Parathyroid adenoma (tissue), 2 donors: Measurements from ENCODE around the gene TSPAN17.

Experiments
- H2AFZ ChIP-seq: fragments of 300-600 bp; sonication (generic); one replicate; pipeline ENCODE4 v1.7.0; 2017; ENCODE audit warnings: antibody characterized with exemption, mild to moderate bottlenecking
- H3K27ac ChIP-seq: fragments of 300-600 bp; sonication (generic); one replicate; pipeline ENCODE4 v1.7.0; 2017
- H3K27me3 ChIP-seq: fragments of 300-600 bp; sonication (generic); one replicate; pipeline ENCODE4 v1.7.0; 2017; ENCODE audit warnings: low read length; ENCODE audit not compliant: control insufficient read depth, insufficient read depth
- H3K36me3 ChIP-seq: fragments of 300-600 bp; sonication (generic); one replicate; pipeline ENCODE4 v1.7.0; 2017; ENCODE audit warnings: low read length; ENCODE audit not compliant: control insufficient read depth, insufficient read depth
- H3K4me1 ChIP-seq: fragments of 300-600 bp; sonication (generic); one replicate; pipeline ENCODE4 v1.7.0; 2017; ENCODE audit warnings: control low read depth
- H3K4me2 ChIP-seq: fragments of 300-600 bp; sonication (generic); one replicate; pipeline ENCODE4 v1.7.0; 2017; ENCODE audit warnings: low read length
- H3K4me3 ChIP-seq: fragments of 300-600 bp; sonication (generic); one replicate; pipeline ENCODE4 v1.7.0; 2017; ENCODE audit warnings: low read depth, low read length
- H3K79me2 ChIP-seq: fragments of 300-600 bp; sonication (generic); one replicate; pipeline ENCODE4 v1.7.0; 2017; ENCODE audit warnings: control low read depth
- H3K9ac ChIP-seq: fragments of 300-600 bp; sonication (generic); one replicate; pipeline ENCODE4 v1.7.0; 2017; ENCODE audit warnings: mild to moderate bottlenecking
- H3K9me3 ChIP-seq: fragments of 300-600 bp; sonication (generic); one replicate; pipeline ENCODE4 v1.7.0; 2017; ENCODE audit warnings: low read length; ENCODE audit not compliant: control insufficient read depth
- CTCF ChIP-seq: fragments of 300-600 bp; sonication (generic); IDR thresholded peaks from one replicate; pipeline ENCODE4 v1.7.0; 2017; ENCODE audit warnings: antibody characterized with exemption, mild to moderate bottlenecking
- donor health status: primary hyperparathyroidism.

TSPAN17 gene

DNA sequence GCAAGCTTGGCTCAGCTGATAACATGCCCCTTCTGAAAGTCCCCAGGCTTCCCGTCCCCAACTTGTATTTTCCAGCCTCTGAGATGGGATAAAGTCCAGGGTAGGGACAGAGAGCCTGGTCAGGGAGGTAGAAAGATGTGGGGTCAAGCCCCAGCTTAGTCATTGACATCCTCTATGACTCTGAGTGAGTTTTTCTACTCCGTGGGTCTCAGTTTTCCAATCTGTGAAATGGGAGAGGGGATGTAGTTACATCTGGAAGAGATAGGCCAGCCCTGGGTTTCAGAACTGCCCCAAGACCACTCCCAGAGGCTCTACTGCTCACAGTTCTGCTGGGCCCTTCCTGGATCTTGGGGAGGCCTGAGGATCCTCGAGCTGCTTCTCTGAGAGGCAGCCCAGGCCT lies 40.4 kb upstream of the TSPAN17 start:
- H3K36me3 ChIP-seq: no peaks in the 10 kb centered on the region
- TF ChIP-seq CTCF: no peak
- H3K4me1 ChIP-seq: no peaks in the 10 kb centered on the region
- no peaks in the 10 kb centered on the region for H3K79me2 ChIP-seq
- H3K9me3 ChIP-seq: no peaks in the 10 kb centered on the region
- H3K4me2 ChIP-seq: no peak overlapping the region
- H3K27me3 ChIP-seq: no peaks in the 10 kb centered on the region
- H3K9ac ChIP-seq: no peak overlapping the region
- no peak overlapping the region for H3K27ac ChIP-seq
- H2AFZ ChIP-seq: no peak overlapping the region
- no peak overlapping the region for H3K4me3 ChIP-seq

- H3K79me2 ChIP-seq: no peaks in the 10 kb centered on the region
These were observed 39.1 kb upstream of the TSPAN17 start for GRCh38 chr5:176608142-176608705.

GRCh38 chr5:176608937-176609723 lies 38.2 kb upstream of the TSPAN17 start:
- Histone ChIP-seq H3K27me3 (no peaks in the 10 kb centered on the region), H3K9me3 (no peaks in the 10 kb centered on the region), H3K4me3 (no peak overlapping the region)

More at GRCh38 chr5:176608142-176608705, 39.1 kb upstream of the TSPAN17 start:
- H3K4me2 ChIP-seq: no peak overlapping the region
- no peaks in the 10 kb centered on the region for H3K36me3 ChIP-seq
- no peak overlapping the region for H2AFZ ChIP-seq
- H3K27me3 ChIP-seq: no peaks in the 10 kb centered on the region
- no peak overlapping the region for H3K4me3 ChIP-seq
- H3K4me1 ChIP-seq: peaks cover under 1% of the 10 kb centered on the region
- no peak overlapping the region for H3K9ac ChIP-seq
- H3K27ac ChIP-seq: no peak overlapping the region
- no peak for TF ChIP-seq CTCF
- no peaks in the 10 kb centered on the region for H3K9me3 ChIP-seq

DNA sequence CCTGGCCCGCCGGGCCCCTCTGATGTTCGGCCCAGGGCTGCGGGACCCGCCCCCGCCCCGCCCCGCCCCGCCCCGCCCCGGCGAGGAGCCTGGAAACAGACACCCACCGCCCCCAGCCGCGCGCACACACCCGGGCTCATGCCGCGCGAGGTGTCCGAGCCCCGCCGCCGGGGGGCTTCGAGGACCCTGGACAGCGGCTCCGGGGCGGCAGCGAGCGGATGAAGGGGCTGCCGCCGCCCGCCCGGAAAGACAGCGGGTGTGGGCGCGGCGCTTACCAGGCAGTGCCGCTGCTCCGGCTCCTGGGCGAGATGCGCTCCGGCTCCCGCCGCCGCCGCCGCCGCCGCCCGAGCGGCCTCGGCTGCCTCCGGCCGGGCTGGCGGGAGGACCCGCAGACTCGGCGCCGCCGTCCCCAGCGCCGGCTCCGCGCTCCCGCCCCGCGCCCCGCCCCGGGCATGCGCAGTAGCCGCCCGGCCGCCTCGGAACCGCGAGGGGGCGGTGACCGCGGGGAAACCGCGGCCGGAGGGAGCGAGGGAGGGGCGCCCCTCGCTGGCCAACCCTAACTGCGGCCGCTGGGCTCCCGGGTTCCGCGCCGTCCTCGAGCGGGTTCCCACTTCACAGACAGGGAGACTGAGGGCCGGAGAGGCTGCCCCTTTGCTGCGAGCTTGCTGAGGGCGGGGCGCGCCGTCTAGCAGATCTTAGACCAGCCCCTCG lies 37.4 kb upstream of the TSPAN17 start, which contains the start of gene GPRIN1:
GPRIN1 (minus strand) TSS at position 433 of the 711 bp plus-strand sequence. CDS start 10,322 bp downstream, outside the sequence.
- peak within 1 kb of the TSS; percentile 73 for H3K4me2 ChIP-seq
- peak within 1 kb of the TSS; percentile 38 for H3K4me3 ChIP-seq
- no peaks in the 10 kb centered on the region for H3K79me2 ChIP-seq
- H3K27me3 ChIP-seq: no peaks in the 10 kb centered on the region
- no peak within 1 kb of the TSS for H3K27ac ChIP-seq
- H3K4me1 ChIP-seq: peaks cover 10% of the 10 kb centered on the region
- H3K9ac ChIP-seq: peak within 1 kb of the TSS; percentile 72
- H3K36me3 ChIP-seq: no peaks in the 10 kb centered on the region
- H3K9me3 ChIP-seq: no peaks in the 10 kb centered on the region
- peak; percentile 37 for TF ChIP-seq CTCF
- H2AFZ ChIP-seq: peak within 1 kb of the TSS; percentile 99

More at GRCh38 chr5:176608937-176609723, 38.2 kb upstream of the TSPAN17 start:
- Histone ChIP-seq H3K27ac (peak overlapping the region; percentile 11), H3K79me2 (no peaks in the 10 kb centered on the region), H3K4me2 (no peak overlapping the region), H3K36me3 (no peaks in the 10 kb centered on the region), H3K4me1 (peaks cover 9% of the 10 kb centered on the region), H2AFZ (peak overlapping the region; percentile 70), H3K9ac (no peak overlapping the region)
- no peak for TF ChIP-seq CTCF
